Activated T-cell treated with anti-CD3 and anti-CD28 coated beads for 24 hours (primary cell): ENCODE data around the gene PDZD4.

Experiments used
- DNase-seq: peaks from one replicate; pipeline ENCODE4 v3.0.0-alpha.2; 2020; ENCODE audit warnings: low read depth

Gene PDZD4

DNA sequence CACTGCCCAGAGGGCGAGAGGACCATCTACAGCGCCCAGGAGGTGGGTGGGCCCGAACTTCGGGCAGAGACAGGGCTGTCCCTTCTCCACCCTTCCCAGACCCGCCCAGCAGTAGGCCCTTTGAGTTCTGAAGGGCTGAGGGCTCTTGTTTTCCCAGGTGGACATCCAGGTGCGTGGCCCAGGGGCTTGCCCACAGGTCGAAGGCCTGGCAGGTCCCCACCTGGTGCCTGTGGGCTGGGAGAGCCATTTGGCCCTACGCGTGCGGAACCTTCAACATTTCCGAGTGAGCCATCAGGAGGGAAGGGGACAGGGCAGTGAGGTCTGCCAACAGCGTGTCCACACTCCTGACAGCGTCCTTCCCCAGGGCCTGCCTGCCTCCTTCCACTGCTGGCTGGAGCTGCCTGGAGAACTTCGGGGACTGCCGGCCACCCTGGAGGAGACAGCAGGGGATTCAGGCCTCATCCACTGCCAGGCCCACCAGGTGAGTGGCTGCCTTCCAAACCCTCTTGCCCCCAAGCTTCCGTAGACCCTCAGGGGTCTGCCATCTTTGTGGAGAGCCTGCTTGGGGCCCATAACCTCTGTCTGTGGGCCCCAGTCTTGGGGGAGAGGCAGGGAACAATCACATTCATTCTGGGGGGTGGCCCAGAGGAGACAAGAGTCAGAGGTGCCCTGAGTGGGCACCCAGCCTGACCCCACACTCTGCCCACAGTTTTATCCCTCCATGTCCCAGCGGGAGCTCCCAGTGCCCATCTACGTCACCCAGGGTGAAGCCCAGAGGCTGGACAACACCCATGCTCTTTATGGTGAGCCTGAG is 59.5 kb downstream of the PDZD4 start:
- no peak for DNase-seq

DNA sequence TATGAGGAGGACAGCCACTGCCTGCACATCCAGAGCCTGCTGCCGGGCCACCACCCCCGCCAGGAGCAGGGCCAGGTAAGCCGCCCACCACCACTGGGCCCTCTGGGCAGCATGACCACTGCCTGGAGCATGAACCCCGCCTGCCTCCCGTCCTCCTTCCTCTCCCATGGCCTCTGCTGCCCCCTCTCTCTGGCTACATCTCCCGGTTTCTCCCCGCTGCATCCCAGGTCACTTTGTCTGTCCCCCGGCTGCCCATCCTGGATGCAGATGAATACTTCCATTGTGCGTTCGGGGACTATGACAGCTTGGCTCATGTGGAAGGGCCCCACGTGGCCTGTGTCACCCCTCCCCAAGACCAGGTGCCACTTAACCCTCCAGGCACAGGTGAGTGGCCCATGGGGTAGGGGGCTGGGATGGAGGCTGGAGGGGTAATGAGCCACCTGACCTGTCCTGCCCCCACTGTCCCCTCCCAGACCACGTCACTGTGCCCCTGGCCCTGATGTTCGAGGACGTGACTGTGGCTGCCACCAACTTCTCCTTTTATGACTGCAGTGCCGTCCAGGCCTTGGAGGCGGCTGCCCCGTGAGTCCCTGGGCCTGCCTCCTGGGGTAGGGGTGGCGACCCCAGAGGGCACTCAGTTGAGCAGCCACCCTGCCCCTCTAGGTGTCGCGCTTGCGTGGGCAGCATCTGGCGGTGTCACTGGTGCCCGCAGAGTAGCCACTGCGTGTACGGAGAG is 60.3 kb downstream of the PDZD4 start:
- no peak for DNase-seq

DNA sequence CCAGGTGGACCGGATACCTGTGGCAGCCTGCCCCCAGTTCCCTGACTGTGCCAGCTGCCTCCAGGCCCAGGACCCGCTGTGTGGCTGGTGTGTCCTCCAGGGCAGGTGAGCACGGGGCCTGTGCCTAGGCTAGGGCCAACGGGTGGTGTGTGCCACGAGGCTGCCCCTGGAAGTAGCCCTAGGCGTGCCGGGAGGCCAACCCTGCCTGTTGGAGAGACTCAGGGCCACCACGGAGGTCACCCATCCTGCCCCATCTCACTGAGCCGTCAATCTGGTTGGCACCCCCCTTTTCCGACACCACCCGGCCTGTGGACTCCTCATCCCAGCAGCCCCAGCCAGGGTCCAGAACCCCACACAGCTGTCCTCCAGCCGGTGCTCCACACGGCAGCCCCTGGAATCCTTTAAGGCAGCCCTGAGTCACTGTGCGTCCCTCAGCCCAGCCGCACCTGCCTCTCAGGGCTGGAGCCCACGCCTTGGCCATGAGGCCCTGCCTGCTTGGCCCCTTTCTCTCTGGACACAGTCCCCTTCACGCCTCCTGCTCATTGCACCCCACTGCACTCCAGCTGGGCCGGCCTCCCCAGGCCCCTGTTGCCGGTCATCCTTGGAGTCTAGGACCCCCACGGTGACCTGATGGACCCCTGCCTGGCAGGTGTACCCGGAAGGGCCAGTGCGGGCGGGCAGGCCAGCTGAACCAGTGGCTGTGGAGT is 61.0 kb downstream of the PDZD4 start:
- DNase-seq = no peak

DNA sequence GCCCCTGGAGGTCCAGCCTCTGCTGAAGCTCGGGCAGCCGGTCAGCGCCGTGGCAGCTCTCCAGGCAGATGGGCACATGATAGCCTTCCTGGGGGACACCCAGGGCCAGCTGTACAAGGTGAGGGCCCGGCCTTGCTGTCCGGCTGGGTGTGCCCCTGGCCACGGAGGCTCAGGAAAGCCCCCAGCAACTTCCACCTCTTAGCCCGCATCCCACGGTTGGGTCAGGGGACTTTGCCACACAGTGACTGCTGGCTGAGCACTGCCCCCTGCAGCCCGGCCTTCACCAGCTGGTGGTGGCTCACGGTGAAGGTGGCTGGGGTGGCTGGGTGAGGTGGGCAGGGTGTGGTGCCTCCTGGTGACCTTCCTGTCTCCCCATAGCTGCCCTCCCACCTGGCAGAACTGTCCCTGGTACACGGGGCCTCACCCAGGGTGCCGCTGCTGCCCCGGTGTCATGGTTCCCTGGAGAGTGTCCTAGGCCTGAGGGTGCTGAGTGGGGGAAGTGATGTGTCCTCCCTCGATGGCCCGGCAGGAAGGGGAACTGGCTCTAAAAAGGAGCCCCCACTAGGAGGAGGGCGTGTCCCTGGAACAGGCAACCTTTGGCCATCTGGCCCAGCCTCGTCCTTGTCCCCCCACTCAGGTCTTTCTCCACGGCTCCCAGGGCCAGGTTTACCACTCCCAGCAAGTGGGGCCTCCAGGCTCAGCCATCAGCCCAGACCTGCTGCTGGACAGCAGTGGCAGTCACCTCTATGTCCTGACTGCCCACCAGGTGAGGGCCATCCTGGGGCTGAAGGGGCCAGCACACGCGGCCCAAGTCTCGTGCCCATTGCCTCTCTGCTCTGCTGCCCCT is 61.8 kb downstream of the PDZD4 start:
- no peak for DNase-seq

DNA sequence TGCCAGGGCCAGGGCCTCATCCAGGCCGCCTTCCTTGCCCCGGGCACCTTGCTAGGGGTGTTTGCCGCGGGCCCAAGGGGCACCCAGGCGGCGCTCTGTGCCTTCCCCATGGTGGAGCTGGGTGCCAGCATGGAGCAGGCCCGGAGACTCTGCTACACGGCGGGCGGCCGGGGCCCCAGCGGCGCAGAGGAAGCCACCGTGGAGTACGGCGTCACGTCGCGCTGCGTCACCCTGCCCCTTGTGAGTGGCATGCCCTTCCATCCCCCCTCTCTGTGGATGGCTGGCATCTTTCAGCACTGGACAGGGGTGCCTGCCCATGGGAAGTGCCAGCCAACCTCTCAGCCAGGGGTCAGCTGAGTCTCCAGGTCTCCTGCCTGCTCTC is 62.7 kb downstream of the PDZD4 start:
- DNase-seq = no peak

DNA sequence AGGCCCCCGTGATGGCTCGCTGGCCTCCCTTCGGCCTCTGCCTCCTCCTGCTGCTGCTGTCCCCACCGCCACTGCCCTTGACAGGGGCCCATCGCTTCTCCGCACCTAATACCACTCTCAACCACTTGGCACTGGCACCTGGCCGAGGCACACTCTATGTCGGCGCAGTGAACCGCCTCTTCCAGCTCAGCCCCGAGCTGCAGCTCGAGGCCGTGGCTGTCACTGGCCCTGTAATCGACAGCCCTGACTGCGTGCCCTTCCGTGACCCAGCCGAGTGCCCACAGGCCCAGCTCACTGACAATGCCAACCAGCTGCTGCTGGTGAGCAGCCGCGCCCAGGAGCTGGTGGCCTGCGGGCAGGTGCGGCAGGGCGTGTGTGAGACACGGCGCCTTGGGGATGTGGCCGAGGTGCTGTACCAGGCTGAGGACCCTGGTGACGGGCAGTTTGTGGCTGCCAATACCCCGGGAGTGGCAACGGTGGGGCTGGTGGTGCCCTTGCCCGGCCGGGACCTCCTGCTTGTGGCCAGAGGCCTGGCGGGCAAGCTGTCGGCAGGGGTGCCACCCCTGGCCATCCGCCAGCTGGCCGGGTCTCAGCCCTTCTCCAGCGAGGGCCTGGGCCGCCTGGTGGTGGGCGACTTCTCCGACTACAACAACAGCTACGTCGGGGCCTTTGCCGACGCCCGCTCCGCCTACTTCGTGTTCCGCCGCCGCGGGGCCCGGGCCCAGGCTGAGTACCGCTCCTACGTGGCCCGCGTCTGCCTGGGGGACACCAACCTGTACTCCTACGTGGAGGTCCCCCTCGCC is 63.3 kb downstream of the PDZD4 start:
- no peak for DNase-seq

DNA sequence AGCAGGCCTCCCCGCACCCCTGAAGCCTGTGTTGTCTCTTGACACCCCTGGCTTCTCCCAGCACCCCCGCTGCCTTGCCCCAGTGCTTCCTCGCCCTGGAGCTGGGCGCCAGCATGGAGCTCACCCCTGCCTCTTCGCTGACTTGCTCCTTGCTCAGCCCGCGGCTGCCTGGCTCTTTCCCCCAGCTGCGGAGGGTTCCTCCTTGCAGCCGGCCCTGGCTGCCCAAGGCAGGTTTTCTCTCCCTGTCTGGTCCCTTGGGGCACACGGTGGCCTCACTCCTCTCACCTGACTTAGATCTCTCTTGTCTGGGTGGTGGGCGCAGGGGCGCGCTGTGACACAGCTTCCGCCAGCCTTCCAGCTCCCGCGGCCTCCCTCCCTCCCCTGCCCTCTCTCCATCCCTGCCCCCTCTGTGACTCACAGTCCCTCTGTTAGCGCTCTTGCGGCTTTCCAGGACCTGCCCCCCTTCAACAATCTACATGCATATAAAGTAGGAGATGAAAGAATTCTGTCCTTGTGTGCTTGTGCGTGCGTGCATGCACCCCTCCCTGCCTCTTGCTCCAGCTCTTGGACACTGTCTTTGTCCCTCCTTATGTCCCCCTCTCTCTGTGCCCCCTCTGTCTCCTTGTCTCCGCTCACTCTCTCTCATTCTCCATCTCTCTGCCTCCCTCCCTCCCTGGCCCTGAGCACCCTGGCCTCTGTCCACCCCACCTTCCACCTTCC is 64.1 kb downstream of the PDZD4 start:
- DNase-seq = peak; percentile 41

DNA sequence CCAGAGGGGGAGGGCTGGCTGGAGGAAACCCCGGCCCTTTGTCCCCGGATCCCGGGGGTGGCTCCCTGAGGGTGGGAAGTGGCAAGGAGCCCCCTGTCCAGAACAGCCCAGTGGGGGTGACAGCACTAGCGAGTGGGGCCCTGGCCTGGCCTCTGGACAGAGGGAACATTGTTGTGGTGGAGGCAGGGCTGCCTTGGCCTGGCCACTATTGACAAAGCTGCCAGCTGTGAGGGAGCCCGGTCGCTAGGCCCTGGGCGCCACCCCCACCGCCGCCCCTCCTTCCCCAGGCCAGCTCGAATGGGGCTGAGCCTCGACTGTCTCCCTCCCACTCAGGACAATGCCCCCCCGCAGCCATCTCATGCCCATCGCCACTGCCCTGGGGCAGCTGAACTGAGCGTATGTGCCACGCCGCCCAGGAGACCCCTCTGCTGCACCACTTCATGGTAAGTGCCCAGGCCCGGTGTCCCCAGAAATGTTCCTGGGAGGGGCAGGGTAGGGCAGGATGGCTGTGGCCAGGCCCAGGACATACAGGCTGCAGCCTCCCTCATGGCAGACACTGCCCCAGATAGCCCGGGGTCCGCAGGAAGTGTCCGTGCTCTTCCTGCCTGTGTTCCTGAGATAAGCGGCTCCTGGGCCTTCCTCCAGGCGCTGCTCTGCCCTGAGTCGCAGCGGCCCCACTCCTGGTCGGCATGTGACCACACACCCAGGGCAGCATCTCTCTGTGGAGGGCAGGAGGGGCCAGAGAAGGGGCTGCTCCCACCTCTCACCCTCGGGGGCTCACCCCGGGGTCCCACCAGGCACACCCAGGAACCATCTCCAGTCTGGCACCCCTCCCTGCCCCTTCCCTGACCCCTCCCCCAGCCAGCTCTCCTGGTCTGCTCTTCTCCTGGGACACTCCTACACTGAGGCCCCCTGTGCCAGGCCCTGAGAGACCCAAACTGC is 64.9 kb downstream of the PDZD4 start:
- no peak for DNase-seq

DNA sequence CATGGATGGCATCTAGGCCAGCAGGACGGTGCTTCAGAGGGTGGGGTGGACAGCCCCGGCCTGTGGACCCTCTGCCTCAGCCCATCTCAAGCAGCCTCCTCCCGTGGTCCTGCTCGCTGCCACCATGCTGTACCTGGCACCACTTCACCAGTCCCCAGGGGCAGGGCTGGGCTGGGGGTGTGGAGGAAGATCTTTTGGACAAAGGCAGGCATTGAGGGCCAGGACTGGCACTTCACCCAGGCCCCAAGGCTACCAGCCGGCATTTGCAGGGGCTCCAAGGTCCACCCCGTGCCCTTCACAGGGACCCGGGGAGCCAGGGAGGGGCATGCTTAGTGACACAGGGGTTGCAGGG is 65.6 kb downstream of the PDZD4 start:
- DNase-seq = no peak

DNA sequence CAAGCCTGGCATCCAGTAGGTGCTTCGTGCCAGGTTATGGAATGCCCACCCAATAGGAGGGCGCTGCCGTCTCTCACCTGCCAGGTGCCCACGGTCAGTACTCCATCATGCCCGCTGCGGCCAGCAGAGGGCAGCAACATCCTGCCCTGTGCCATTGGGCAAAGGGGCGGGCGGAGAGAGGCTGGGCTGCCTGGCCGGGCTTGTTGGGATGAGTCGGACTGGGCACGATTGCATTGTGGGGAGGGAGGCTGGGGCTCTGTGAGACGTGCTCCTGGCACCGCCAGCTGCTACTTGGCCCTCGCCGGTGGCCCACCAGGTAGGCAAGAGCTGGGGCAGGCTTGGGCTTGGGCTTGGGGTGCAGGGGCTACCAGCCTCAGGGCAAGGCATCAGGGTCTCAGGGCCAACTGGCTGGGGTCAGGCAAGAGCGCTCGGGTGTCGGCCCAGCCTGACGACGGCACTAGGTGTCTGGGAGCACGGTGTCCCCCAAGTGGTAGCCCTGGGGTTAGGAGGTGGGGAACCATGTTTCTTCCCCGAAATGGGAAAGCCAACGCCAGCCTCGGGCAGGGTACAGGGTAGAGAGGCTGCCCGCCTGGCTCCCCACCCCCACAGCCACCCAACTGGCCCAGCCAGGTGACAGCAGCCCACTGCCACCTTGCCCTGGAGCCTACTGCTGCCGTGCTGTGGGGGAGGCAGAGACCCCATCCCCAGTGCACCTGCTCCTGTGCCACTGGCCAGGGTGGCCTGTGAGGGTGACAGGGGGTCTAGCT is 66.2 kb downstream of the PDZD4 start, which contains the start of gene PLXNB3:
Gene PLXNB3 (plus strand): TSS at position 261 of the 767 bp plus-strand sequence. CDS start 1,287 bp downstream, outside the sequence.
- DNase-seq = peak; percentile 52

DNA sequence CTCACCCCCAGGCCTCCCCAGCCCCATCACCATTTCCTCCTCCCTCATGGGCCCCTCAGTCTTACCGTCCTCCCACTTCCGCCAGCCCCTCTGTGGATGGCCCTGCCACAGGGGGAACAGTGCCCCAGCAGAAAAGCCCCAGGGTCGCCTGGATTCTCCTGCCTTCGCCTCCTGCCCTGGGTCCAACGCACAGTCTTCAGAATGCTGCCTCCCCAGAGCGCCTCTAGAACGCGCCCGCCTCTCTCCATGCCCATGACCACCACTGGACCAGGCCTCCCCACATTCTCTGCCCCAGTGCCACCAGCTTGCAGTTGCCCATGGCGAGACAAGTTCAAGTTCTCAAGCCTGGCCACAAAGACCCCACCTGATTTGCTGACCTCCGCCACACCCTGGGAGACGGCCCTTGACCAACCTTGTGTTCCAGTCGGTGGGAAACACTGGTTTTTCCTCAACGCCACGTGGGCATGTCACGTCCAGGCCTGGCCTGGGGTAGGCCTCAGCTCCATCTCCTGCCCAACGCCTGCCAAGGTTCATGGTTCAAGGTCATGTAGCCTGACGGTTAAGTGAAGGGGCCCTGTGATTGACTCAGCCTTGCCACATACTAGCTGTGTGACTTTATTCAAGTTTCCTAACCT is 66.9 kb downstream of the PDZD4 start:
- DNase-seq = no peak

DNA sequence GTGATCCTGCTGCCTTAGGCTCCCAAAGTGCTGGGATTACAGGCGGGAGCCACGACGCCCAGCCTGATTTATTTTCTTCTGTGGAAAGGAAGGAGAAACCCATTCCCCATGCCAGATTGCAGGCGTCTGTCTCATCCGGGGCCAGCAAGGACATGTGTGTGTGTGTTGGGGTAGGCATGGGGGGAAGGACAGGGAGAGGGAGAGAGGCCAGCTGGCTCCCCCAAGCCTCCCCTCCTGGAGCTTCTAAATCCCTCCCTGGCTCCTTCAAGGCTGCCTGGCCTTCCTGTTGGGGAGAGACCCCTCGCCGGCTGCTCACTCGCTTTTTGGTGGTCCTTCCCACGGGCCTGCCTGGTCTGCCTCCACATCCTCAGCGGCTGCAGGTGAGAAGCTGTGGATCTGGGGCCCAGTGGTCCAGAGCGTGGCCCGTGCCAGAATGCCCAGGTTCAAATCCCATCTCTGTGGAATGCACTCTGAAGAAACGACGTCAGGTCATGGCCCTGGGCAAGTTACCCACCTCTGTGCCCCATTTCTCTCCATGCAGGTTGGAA is 67.6 kb downstream of the PDZD4 start:
- no peak for DNase-seq

DNA sequence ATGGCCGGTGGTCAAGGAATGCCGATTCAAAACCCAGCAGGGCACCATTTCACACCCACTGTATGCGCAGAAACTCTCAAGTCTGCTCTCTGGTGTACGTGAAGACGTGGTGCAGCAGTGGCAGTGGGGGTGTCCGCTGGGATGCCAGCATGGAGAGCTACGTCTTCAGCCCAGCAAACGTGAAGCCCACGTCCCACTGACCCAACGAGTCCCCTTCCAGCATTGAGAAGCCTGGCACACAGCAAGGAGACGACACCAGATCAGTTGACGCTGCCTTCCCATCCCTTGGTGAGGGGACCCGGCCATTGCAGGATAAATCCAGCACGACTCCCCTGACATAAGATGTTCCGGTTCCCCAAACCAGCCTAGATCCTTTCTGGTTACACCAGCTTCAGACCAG is 68.5 kb downstream of the PDZD4 start:
- DNase-seq = no peak

DNA sequence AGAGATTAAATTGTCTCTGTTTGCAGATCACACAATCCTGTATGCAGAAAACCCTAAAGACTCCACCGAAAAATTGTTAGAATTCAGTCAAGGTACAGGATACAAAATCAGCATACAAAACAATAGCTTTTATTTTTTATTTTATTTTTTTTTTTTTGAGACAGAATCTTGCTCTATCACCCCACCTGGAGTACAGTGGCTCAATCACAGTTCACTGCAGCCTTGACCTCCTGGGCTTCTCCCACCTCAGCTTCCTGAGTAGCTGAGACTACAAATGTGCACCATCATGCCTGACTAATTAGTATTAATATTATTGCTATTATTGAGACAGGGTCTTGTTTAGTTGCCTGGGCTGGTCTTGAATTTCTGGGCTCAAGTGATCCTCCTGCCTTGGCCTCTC is 75.2 kb downstream of the PDZD4 start:
- DNase-seq = no peak
